WTC11 (cell line): ENCODE data around the gene NTN1.

Experiments
- NR1H2 ChIP-seq: sonication (generic); formaldehyde crosslinking; IDR thresholded peaks from 2 replicates; pipeline ENCODE4 v1.9.0; 2021; ENCODE audit warnings: mild to moderate bottlenecking, moderate library complexity, missing genetic modification reagents
- TF ChIP-seq, protein P1 (sequence below): sonication (generic); formaldehyde crosslinking; IDR thresholded peaks from 2 replicates; pipeline ENCODE4 v1.8.0; 2022; ENCODE audit warnings: mild to moderate bottlenecking, missing genetic modification reagents
- TF ChIP-seq, protein P2 (sequence below): fragments of 200-600 bp; IDR thresholded peaks from 2 replicates; pipeline ENCODE4 v1.8.0; 2022; ENCODE audit warnings: antibody characterized with exemption

GRCh38 chr17:9215465-9215864 lies 194.2 kb downstream of the NTN1 start:
- TF ChIP-seq NR1H2 (CRISPR knock-in tag): no peak
- TF ChIP-seq, protein P1, sequence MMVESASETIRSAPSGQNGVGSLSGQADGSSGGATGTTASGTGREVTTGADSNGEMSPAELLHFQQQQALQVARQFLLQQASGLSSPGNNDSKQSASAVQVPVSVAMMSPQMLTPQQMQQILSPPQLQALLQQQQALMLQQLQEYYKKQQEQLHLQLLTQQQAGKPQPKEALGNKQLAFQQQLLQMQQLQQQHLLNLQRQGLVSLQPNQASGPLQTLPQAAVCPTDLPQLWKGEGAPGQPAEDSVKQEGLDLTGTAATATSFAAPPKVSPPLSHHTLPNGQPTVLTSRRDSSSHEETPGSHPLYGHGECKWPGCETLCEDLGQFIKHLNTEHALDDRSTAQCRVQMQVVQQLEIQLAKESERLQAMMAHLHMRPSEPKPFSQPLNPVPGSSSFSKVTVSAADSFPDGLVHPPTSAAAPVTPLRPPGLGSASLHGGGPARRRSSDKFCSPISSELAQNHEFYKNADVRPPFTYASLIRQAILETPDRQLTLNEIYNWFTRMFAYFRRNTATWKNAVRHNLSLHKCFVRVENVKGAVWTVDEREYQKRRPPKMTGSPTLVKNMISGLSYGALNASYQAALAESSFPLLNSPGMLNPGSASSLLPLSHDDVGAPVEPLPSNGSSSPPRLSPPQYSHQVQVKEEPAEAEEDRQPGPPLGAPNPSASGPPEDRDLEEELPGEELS: no peak
- TF ChIP-seq, protein P2, sequence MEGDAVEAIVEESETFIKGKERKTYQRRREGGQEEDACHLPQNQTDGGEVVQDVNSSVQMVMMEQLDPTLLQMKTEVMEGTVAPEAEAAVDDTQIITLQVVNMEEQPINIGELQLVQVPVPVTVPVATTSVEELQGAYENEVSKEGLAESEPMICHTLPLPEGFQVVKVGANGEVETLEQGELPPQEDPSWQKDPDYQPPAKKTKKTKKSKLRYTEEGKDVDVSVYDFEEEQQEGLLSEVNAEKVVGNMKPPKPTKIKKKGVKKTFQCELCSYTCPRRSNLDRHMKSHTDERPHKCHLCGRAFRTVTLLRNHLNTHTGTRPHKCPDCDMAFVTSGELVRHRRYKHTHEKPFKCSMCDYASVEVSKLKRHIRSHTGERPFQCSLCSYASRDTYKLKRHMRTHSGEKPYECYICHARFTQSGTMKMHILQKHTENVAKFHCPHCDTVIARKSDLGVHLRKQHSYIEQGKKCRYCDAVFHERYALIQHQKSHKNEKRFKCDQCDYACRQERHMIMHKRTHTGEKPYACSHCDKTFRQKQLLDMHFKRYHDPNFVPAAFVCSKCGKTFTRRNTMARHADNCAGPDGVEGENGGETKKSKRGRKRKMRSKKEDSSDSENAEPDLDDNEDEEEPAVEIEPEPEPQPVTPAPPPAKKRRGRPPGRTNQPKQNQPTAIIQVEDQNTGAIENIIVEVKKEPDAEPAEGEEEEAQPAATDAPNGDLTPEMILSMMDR: no peak
